GM21367 (cell line): ENCODE data around the gene DNM3.

Experiments
- ATAC-seq: cut with Tn5 transposase; IDR thresholded peaks from one replicate; pipeline ENCODE4 v1.9.1; 2021; ENCODE audit not compliant: unreplicated experiment

DNM3 gene

GRCh38 chr1:171868217-171868803 is 27.0 kb downstream of the DNM3 start:
- ATAC-seq: no peak

GRCh38 chr1:171869097-171869496 is 27.8 kb downstream of the DNM3 start:
- no peak for ATAC-seq

- ATAC-seq: no peak
These were observed 30.6 kb downstream of the DNM3 start for GRCh38 chr1:171871848-171872247.

GRCh38 chr1:171872430-171872829 is 31.1 kb downstream of the DNM3 start:
- ATAC-seq: no peak

- no peak for ATAC-seq
These were observed 32.4 kb downstream of the DNM3 start for GRCh38 chr1:171873664-171874063.

- ATAC-seq: no peak
These were observed 36.4 kb downstream of the DNM3 start for GRCh38 chr1:171877701-171878100.

GRCh38 chr1:171879556-171879955 is 38.3 kb downstream of the DNM3 start:
- ATAC-seq: no peak

- ATAC-seq: no peak
These were observed 40.1 kb downstream of the DNM3 start for GRCh38 chr1:171881442-171881841.

- no peak for ATAC-seq
These were observed 42.6 kb downstream of the DNM3 start for GRCh38 chr1:171883849-171884248.

GRCh38 chr1:171884475-171884874 is 43.2 kb downstream of the DNM3 start:
- ATAC-seq: no peak

GRCh38 chr1:171890131-171890530 is 48.8 kb downstream of the DNM3 start:
- no peak for ATAC-seq

GRCh38 chr1:171896936-171897703 is 55.8 kb downstream of the DNM3 start:
- ATAC-seq: no peak

- no peak for ATAC-seq
These were observed 57.6 kb downstream of the DNM3 start for GRCh38 chr1:171898941-171899340.

- no peak for ATAC-seq
These were observed 58.5 kb downstream of the DNM3 start for GRCh38 chr1:171899838-171900237.

- no peak for ATAC-seq
These were observed 59.9 kb downstream of the DNM3 start for GRCh38 chr1:171901245-171901644.

- ATAC-seq: no peak
These were observed 61.2 kb downstream of the DNM3 start for GRCh38 chr1:171902527-171902926.

- no peak for ATAC-seq
These were observed 63.6 kb downstream of the DNM3 start for GRCh38 chr1:171904778-171905450.

GRCh38 chr1:171909711-171910110 is 68.4 kb downstream of the DNM3 start:
- no peak for ATAC-seq

- no peak for ATAC-seq
These were observed 69.5 kb downstream of the DNM3 start for GRCh38 chr1:171910786-171911185.

- no peak for ATAC-seq
These were observed 70.2 kb downstream of the DNM3 start for GRCh38 chr1:171911506-171911905.

GRCh38 chr1:171912509-171913175 is 71.3 kb downstream of the DNM3 start:
- ATAC-seq: no peak

GRCh38 chr1:171913385-171913784 is 72.1 kb downstream of the DNM3 start:
- ATAC-seq: no peak
